ENCODE results near the gene IL6ST.
A peak's percentile ranks its signal among the peaks of the same experiment; 100 is the strongest.
"Not testable (repeated sequence)": the region's sequence is repeated elsewhere in the genome, so short reads cannot be mapped to it uniquely, and the experiment has no call there.

Gene IL6ST

GRCh38 chr5:56003679-56004078, 8.9 kb upstream of the IL6ST start:
- DNase-seq: no peak

DNA sequence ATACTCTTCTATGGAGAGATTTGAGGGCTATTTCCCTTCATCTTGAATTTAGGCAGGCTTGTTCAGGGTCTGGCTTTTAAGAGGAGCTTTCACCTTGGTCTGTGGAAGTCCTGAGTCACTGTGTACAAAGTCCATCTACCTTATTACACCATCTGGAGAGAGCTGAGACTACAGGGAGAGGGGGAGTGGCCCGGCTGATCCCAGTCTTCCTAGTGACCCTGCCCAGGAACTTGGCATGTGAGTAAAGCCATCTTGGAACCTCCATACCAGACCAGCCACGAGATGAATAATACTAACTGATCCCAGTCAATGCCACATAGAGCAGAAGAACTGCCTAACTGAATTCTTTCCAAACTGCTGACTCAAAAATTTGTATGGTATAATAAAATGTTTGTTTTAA, 8.4 kb upstream of the IL6ST start:
- DNase-seq: no peak

DNA sequence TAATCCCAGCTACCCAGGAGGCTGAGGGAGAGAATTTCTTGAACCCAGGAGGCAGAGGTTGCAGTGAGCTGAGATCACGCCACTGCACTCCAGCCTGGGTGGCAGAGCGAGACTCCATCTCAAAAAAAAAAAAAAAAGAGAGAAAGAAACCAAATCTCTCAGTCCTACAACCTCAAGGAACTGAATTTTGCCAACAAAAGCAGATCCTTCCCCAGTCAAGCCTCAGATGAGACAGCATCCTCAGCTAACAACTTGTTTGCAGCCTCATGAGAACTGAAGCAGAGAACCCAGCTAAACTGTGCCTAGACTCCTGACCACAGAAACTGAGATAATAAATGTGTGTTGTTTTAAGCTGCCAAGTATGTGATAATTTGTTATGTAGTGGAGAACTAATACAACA, 7.5 kb upstream of the IL6ST start:
- no peak for DNase-seq

GRCh38 chr5:56000221-56000620, 5.5 kb upstream of the IL6ST start:
- not testable (repeated sequence) for DNase-seq

- DNase-seq: no peak
These were observed 4.2 kb upstream of the IL6ST start for GRCh38 chr5:55998966-55999365.

DNA sequence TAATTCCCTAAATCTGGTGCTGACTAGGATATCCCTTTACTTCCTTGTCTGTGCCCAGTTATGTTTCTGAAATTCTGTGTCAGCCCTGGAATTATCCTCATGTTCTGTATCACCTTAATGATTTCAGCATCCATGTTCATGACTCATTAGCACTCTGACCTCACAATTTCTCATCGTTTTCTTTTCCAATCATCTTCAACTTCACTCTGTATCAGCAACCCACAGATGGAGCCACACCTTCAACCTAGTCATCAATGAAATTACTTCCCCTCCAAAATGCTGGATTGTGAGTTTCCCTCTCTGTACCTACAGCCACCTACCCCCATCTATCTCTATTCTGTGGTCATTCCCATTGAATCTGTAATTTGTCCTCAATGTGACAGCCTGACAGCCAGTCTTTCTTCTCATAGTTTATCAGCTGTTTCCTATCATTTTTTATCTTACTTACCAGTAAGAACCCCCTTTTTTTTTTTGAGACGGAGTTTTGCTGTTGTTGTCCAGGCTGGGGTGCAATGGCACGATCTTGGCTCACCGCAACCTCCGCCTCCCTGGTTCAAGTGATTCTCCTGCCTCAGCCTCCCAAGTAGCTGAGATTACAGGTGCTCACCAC, 3.1 kb upstream of the IL6ST start:
- no peak for DNase-seq

- peak; percentile 97 for DNase-seq
These were observed 493 bp upstream of the IL6ST start for GRCh38 chr5:55994998-55995914.

DNA sequence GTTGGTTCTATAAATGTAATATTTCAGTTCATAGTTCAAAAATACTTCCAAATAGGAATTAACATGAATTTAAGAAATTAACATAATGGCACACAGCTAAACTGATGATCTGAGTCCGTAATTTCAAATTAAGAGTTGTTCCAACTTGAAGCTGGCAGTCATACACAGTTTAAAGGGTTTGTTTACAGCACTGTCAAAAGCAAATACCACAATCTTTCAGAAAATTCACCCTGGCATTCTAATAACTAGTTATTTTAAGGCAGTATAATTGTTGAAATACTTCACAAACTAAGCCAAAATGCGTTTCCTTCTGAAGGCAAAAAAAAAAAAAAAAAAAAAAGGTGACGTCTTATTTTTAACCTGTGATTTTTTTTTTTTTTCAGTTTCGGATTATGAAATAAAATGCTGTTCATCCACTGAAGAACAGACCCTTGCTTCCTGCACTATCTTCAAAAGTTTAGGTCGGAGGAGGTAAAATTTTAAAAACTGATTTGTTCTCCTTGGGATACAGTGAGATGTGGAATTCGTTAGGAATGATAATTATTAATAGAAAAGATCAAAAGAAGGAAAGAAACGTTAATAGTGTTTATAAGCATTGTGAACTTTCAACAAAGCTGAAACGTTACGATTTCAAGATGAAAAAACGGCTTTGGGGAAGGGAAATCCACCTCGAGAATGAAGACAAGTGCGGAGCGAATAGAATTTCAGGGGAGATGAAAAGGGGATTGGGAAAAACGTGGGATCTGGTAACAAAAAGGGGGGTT, 850 bp downstream of the IL6ST start:
- DNase-seq: peak; percentile 52

DNA sequence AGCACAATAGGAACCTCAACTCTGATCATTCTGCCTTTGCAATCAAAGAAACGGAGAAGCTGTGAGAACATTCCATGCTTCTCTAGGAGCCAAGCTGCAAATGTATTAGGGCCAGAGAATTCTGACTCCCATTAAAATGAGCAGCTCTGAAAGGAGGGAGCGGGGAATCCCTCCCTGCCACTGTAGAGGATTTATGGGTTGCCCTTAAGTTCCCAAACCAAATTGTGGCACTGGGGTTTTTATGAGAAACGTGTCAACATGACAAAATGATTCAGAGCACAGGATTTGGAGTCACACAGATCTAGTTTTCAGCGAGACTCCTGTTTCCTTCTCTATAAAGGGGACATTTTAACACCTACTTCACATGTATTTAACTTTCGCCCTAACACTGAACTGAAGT, 1.8 kb downstream of the IL6ST start:
- no peak for DNase-seq

GRCh38 chr5:55991768-55992486, 2.8 kb downstream of the IL6ST start:
- DNase-seq: peak; percentile 44

DNA sequence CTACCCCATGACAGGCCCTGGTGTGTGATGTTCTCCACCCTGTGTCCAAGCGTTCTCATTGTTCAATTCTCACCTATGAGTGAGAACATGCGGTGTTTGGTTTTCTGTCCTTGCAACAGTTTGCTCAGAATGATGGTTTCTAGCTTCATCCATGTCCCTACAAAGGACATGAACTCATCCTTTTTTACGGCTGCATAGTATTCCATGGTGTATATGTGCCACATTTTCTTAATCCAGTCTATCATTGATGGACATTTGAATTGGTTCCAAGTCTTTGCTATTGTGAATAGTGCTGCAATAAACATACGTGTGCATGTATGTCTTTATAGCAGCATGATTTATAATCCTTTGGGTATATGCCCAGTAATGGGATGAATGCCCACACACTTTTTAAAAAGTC, 3.9 kb downstream of the IL6ST start:
- not testable (repeated sequence) for DNase-seq

DNA sequence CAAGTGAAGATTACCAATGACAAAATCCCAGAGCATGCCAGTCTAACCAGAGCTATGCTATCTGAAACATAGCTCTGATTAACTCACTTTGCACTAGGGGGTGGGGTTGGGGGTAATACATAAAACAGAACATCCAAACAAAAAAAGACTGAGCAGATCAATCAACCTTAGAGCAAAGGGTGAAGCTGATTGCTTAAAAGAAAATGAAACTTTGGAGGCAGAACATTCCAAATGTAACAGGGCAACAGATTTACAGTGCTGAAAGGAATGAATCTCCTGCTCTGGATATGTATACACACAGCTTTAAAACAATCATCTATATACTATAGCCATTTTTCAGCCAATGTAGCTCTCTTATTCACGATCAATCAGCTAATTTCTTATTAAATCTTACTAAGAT, 4.9 kb downstream of the IL6ST start:
- no peak for DNase-seq

DNA sequence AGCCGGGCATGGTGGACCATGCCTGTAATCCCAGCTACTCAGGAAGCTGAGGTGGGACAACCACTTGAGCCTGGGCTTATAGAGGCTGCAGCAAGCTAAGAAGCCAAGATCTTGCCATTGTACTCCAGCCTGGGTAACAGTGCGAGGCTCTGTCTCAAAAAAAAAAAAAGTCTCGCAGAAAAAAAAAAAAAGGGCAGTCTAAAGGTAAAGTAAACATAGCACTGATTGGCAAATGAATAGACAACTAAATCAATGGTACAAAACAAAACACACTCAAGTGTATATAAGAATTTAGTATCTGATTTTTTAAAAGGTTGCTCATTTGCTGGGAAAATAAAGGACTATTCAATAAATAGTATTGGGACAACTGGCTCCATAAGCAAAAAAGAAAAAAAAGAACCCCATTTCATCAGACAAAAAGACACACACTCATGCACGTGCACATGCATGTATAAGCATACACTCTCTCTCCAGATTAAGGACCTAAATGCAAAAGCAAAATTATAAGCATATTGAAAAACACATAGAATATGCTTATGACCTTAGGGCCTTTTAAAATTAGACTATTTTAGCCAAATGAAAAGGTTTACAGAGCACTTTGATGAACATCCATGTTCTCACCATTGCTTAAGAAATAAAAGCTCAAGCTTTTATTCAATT, 5.7 kb downstream of the IL6ST start:
- no peak for DNase-seq

DNA sequence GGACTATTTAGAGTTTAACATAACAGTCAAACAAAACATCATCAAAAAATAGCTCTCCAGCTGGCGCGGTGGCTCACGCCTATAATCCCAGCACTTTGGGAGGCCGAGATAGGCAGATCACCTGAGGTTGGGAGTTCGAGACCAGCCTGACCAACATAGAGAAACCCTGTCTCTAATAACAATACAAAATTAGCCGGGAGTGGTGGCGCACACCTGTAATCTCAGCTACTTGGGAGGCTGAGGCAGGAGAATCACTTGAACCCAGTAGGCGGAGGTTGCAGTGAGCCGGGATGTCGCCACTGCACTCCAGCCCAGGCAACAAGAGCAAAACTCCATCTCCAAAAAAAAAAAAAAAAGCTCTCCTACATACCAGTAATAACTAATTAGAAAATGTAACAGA, 6.3 kb downstream of the IL6ST start:
- DNase-seq: not testable (repeated sequence)

- DNase-seq: no peak
These were observed 7.8 kb downstream of the IL6ST start for GRCh38 chr5:55986931-55987330.

DNA sequence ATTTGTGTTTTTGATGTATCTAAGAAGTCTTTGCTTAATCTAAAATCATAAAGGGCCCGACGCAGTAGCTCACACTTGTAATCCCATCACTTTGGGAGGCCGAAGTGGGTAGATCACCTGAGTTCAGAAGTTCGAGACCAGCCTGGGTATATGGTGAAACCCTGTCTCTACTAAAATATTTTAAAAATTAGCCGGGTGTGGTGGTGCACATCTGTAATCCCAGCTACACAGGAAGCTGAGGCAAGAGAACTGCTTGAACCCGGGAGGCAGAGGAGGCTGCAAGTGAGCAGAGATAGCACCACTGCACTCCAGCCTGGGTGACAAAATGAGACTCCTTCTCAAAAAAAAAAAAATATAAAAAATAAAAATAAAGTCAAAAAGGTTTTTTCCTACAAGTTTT, 9.6 kb downstream of the IL6ST start:
- no peak for DNase-seq

DNA sequence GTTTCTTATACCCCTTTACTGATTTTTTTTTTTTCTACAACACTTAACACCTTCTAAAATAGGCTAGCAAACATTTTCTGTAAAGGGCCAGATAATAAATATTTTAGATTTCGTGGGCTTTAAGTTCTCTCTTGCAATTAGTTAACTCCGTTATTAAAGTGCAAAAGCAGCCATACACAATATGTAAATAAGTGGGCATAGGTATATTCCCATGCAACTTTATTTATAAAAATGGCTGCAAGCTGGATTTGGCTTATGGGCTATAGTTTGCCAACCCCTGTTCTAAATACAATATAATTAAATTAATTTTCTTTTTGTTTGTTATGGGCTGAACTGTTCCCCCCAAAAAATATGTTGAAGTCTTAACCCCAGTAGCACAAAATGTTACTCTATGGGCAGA, 10.8 kb downstream of the IL6ST start:
- DNase-seq: no peak

DNA sequence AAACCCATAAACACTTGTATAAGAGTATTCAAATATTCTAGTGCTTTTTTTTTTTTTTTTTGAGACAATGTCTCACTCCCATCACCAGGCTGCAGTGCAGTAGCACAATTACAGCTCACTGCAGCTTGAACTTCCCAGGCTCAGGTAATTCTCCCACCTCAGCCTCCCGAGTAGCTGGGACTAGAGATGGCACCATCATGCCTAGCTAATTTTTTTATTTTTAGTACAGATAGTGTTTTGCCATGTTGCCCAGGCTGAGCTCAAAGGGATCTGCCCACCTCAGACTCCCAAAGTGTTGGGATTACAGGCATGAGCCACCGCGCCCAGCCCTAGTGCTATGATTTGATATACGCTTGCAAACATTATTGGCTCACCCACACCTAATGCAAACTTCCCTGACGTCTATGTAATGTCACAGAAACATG, 11.8 kb downstream of the IL6ST start:
- no peak for DNase-seq

GRCh38 chr5:55973296-55973695, 21.5 kb downstream of the IL6ST start:
- no peak for DNase-seq

DNA sequence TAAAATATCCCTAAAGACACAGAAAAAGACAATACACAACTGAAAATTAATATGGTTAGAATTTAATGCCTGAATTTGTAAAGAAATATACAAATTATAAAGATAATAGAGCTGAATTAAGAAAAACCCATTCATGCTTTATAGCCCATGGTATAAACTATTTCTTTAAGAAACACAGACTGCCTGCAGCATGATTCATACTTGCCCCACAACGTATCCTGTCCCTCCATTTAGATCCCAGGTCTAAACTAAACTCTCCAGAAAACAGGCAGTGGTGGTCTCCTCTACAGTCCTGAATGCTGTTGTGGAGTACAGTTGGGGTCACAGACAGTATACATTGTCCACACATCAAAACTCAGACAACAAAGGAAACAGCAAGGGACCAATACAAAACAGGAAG, 24.8 kb downstream of the IL6ST start:
- DNase-seq: no peak

GRCh38 chr5:55966284-55966683, 28.5 kb downstream of the IL6ST start:
- DNase-seq: no peak

DNA sequence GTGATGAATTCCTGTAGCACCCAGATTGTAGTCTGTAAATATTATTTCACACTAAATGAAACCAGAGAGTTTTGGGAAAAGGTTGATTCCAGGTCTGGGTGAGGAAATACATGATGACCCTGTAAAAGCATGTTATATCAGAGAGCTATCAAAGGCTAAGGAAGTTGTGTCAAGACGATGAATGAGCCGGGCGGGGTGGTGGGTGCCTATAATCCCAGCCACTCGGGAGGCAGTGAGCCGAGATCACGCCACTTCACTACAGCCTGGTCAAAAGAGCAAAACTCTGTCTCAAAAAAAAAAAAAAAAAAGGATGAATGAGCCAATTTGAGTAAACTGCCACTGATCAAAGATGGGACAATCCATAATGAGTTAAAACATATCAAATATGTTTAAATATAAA, 29.2 kb downstream of the IL6ST start:
- DNase-seq: no peak

DNA sequence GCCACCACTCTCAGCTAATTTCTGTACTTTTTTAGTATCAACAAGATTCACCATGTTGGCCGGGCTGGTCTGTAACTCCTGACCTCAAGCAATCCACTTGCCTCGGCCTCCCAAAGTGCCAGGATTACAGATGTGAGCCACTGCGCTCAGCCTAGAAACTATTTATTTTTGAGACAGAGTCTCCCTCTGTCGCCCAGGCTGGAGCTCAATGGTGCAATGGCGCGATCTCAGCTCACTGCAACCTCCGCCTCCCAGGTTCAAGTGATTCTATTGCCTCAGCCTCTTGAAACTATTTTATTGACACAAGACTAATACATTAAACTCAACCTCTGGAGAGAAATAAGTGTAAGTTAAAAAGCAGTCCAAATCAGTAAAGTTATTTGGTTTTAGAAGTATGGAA, 34.0 kb downstream of the IL6ST start:
- DNase-seq: no peak

Data from CD4-positive, alpha-beta T cell treated with Interleukin-21 for 1 hour (primary cell).